Pancreas (tissue), 10 donors: ENCODE measurements around the gene LACRT. TPM values are rescaled to one million over a fixed set of nuclear protein-coding genes. Genes with fewer than 3 reads are reported as not detected.

Source experiments
- ATAC-seq, 4 donors: fragments of 200-7000 bp; cut with Tn5 transposase; one replicate each; pipeline versions ENCODE4 v1.8.0 to v1.9.1; 2020; ENCODE audit warnings: mild to moderate bottlenecking in 4 of 4, moderate library complexity in 4 of 4
- DNase-seq, 6 donors: peaks; one replicate each; pipeline ENCODE4 v3.0.0-alpha.2; 2020
- FAIRE-seq: peaks from 2 replicates; lab custom pipeline; 2012; peaks lifted over from hg19 to GRCh38; lab: Jason Lieb, UNC
- H3K27ac ChIP-seq, 4 donors: fragments of 200-600 bp; sonication (generic); 1 replicate in 3 of 4; 2 replicates in 1 of 4; pipeline versions ENCODE4 v1.5.0 to v1.8.0; 2020
- H3K27me3 ChIP-seq, 4 donors: fragments of 200-600 bp; one replicate each; pipeline ENCODE4 v1.8.0; 2021
- H3K36me3 ChIP-seq, 3 donors: fragments of 200-600 bp; sonication (generic) in 1 of 3; one replicate each; pipeline versions ENCODE4 v1.5.0 to v1.8.0; 2020 to 2021
- H3K4me1 ChIP-seq, 3 donors: fragments of 200-600 bp; one replicate each; pipeline ENCODE4 v1.8.0; 2021
- H3K4me3 ChIP-seq, 4 donors: fragments of 200-600 bp; sonication (generic) in 2 of 4; one replicate each; pipeline versions ENCODE4 v1.5.0 to v1.8.0; 2020 to 2021
- H3K9me3 ChIP-seq, 4 donors: fragments of 200-600 bp; one replicate each; pipeline ENCODE4 v1.8.0; 2021
- CTCF ChIP-seq, 4 donors: fragments of 200-600 bp; sonication (generic) in 3 of 4; IDR thresholded peaks; one replicate each; pipeline versions ENCODE4 v1.5.0 to v1.8.0; 2021; ENCODE audit warnings: antibody characterized with exemption in 4 of 4
- WGBS, 2 donors: extraction: QIAGEN DNeasy Blood & Tissue Kit; methylation state at CpG; one replicate each; pipeline ENCODE4 v1.1.7; 2013; 5-methylcytosine and 5-hydroxymethylcytosine counted together
- intact Hi-C, 3 donors: fragments of 100-400 bp; cut with DNase I; formaldehyde crosslinking; loops; one replicate each; pipeline versions ENCODE4 v1.11.1 to v1.14.2; 2022
- polyA plus RNA-seq, 2 donors: library from polyadenylated mRNA; stranded (reverse); fragments of 200-250 nt; gene quantifications; one replicate each; pipeline ENCODE4 v1.2.3, GENCODE V29; 2013
- total RNA-seq, 6 donors: library from RNA; stranded (reverse); fragmentation: NEBNext Ultra II Directional in 4 of 6; extraction: Animal tissue kit (Norgen Biotek cat#: 25700) in 4 of 6; gene quantifications; one replicate each; pipeline versions ENCODE4 v1.2.1 to v1.2.4, GENCODE V29; 2021 to 2023
- donor health status: healthy with polysubstance abuse.
- donor health status: DM: no; HTN: no; CAD: no; lungs with moderate emphysema.
- donor health status: DM: no; HTN: no; CAD: no.
- donor health status: control.
- donor health status: control.
- donor health status: Bipolar disorder and iron deficiency.
- donor health status: DM: yes; HTN: yes; CAD: no.
- donor health status: DM: no; HTN: no; CAD: no.
- donor health status: DM: no; HTN: no; CAD: no.
- donor health status: DM: yes; HTN: yes; CAD: no.

The LACRT gene
- total and polyA plus RNA-seq, 8 donors: not detected

GRCh38 chr12:54588110-54588889 lies 46.4 kb downstream of the LACRT start, which contains the start of gene PPP1R1A:
Gene PPP1R1A (minus strand): TSS chr12:54588659. CDS start chr12:54588488, 171 bp downstream.
- peak within 1 kb of the TSS; percentile 20 to 52 (median 42) for H3K4me3 ChIP-seq
- DNase-seq: peak in 3 of 6 donors; percentile 29 to 80 (median 46)
- H3K9me3 ChIP-seq: no peaks in the 10 kb centered on the region
- ATAC-seq: peak; percentile 47 to 84 (median 81)
- H3K27me3 ChIP-seq: no peaks in the 10 kb centered on the region
- 1 to 2% methylated on average over 41 to 77 of the region's 77 CpGs for WGBS, 2 donors
- no peak for TF ChIP-seq CTCF (IDR thresholded peaks at IDR 0.05)
- no peak within 1 kb of the TSS for H3K27ac ChIP-seq
- no peaks in the 10 kb centered on the region for H3K36me3 ChIP-seq
- peaks cover 0 to 9% (median 7%) of the 10 kb centered on the region in 3 donors for H3K4me1 ChIP-seq
- no peak for FAIRE-seq
- intact Hi-C loops: no loop called here

DNA sequence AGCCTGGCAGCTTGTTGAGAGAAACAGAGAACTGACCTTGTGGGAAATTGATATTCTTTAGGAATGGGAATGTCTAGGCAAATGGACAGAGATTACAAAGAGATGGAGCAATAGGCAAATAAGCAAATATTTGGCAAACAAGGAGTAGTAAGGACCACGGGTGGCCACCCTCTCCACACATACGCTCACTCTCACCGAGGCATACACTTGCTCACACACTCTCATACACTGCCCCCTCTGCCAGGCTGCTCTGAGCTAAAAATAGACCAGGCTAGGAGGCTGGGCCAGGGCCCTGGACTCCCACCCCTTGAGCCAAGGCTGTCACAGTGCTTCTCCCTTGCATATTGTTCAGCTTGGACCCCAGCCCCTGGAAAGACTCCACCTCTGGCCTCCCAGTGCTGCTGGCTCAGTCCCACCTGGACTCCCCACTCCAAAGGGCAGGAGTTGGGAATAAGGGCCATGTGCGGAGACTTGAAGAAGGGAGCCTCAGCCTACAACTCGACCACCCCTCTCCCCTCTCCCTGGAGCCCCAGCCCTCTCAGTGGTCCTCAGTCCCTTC lies 47.3 kb downstream of the LACRT start:
- peak overlapping the region in 1 of 4 donors; percentile 52 for H3K4me3 ChIP-seq
- intact Hi-C loops: no loop called here
- H3K27me3 ChIP-seq: no peaks in the 10 kb centered on the region

GRCh38 chr12:54586620-54587019 lies 48.1 kb downstream of the LACRT start:
- WGBS, 2 donors: 81 to 88% methylated on average over 2 of the region's 2 CpGs
- no peaks in the 10 kb centered on the region for H3K9me3 ChIP-seq
- H3K4me1 ChIP-seq: peaks cover 0 to 9% (median 7%) of the 10 kb centered on the region in 3 donors
- H3K4me3 ChIP-seq: no peak overlapping the region
- ATAC-seq: peak in 1 of 4 donors; percentile 2
- no peak for FAIRE-seq
- H3K27ac ChIP-seq: no peak overlapping the region
- intact Hi-C loops: no loop called here
- no peaks in the 10 kb centered on the region for H3K27me3 ChIP-seq
- H3K36me3 ChIP-seq: no peaks in the 10 kb centered on the region
- DNase-seq: no peak
- no peak for TF ChIP-seq CTCF (IDR thresholded peaks at IDR 0.05)

More for the DNA sequence above, 47.3 kb downstream of the LACRT start:
- Histone ChIP-seq H3K9me3 (no peaks in the 10 kb centered on the region), H3K36me3 (no peaks in the 10 kb centered on the region), H3K27ac (no peak overlapping the region), H3K4me1 (peaks cover 0 to 9% (median 7%) of the 10 kb centered on the region in 3 donors)
- DNase-seq (no peak), FAIRE-seq (no peak), ATAC-seq (peak in 3 of 4 donors; percentile 59 to 73 (median 65))
- WGBS, 2 donors: 22 to 30% methylated on average over 5 of the region's 5 CpGs
- TF ChIP-seq CTCF (IDR thresholded peaks at IDR 0.05): no peak

DNA sequence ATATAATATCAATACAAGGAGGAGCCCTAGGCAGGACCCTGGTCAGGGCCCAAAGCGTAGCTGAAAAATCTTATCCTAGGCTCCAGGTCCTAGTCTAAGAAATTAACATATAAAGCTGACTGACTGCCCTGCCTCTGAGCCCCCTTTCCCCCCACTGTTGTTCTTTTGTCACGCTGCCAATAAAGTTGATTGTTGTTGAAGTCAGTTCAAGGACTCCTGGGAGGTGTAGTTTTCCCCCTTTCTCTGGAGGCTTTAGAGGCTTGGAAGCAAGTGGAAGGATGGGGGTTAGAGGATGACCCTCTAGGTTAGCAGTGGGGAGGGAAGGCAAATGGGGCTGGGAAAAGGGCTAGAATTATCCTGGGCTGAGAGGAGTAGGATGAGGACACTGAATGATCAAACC lies 49.5 kb downstream of the LACRT start:
- Histone ChIP-seq H3K27me3 (no peaks in the 10 kb centered on the region), H3K4me3 (no peak overlapping the region), H3K4me1 (peaks cover 0 to 9% (median 7%) of the 10 kb centered on the region in 3 donors), H3K9me3 (no peaks in the 10 kb centered on the region), H3K36me3 (no peaks in the 10 kb centered on the region), H3K27ac (no peak overlapping the region)
- TF ChIP-seq CTCF (IDR thresholded peaks at IDR 0.05): no peak
- ATAC-seq: no peak
- no peak for DNase-seq
- FAIRE-seq: no peak
- WGBS, 2 donors: 75 to 83% methylated on average over 2 of the region's 2 CpGs
- intact Hi-C loops: no loop called here
